ENCODE results near the gene REEP2. TPM values are rescaled to one million over a fixed set of nuclear protein-coding genes. Genes with fewer than 3 reads are reported as not detected.
"Not testable (repeated sequence)": the region's sequence is repeated elsewhere in the genome, so short reads cannot be mapped to it uniquely, and the experiment has no call there.

REEP2 gene
- total RNA-seq, 1 donor from 2014 or later = 30.6 TPM

- no peak overlapping the region for H3K4me3 ChIP-seq (ENCODE audit: low read depth, low read length)
- no peak for DNase-seq (ENCODE audit: low read depth)
- TF ChIP-seq CTCF (conservative IDR thresholded peaks at IDR 0.05; ENCODE audit: low read depth, low read length) = no peak
These were observed 32.1 kb downstream of the REEP2 start for GRCh38 chr5:138471052-138471361.

- TF ChIP-seq CTCF (conservative IDR thresholded peaks at IDR 0.05; ENCODE audit: low read depth, low read length) = no peak
- DNase-seq (ENCODE audit: low read depth) = no peak
- H3K4me3 ChIP-seq (ENCODE audit: low read depth, low read length) = no peak overlapping the region
These were observed 33.5 kb downstream of the REEP2 start for GRCh38 chr5:138472353-138472752.

- DNase-seq (ENCODE audit: low read depth); H3K4me3 ChIP-seq (ENCODE audit: low read depth, low read length): not testable (repeated sequence)
These were observed 34.3 kb downstream of the REEP2 start for GRCh38 chr5:138473151-138473550.

GRCh38 chr5:138476918-138477317, 38.1 kb downstream of the REEP2 start:
- no peak for TF ChIP-seq CTCF (conservative IDR thresholded peaks at IDR 0.05; ENCODE audit: low read depth, low read length)
- DNase-seq (ENCODE audit: low read depth) = no peak
- H3K4me3 ChIP-seq (ENCODE audit: low read depth, low read length) = no peak overlapping the region

- no peak for DNase-seq (ENCODE audit: low read depth)
- H3K4me3 ChIP-seq (ENCODE audit: low read depth, low read length) = no peak overlapping the region
- TF ChIP-seq CTCF (conservative IDR thresholded peaks at IDR 0.05; ENCODE audit: low read depth, low read length) = no peak
These were observed 43.8 kb downstream of the REEP2 start for GRCh38 chr5:138482638-138483037.

- no peak for DNase-seq (ENCODE audit: low read depth)
- no peak for TF ChIP-seq CTCF (conservative IDR thresholded peaks at IDR 0.05; ENCODE audit: low read depth, low read length)
- no peak overlapping the region for H3K4me3 ChIP-seq (ENCODE audit: low read depth, low read length)
These were observed 49.7 kb downstream of the REEP2 start for GRCh38 chr5:138488481-138488945.

- TF ChIP-seq CTCF (conservative IDR thresholded peaks at IDR 0.05; ENCODE audit: low read depth, low read length) = no peak
- no peak for DNase-seq (ENCODE audit: low read depth)
- no peak overlapping the region for H3K4me3 ChIP-seq (ENCODE audit: low read depth, low read length)
These were observed 50.8 kb downstream of the REEP2 start for GRCh38 chr5:138489683-138490061.
